Stimulated activated memory B cell treated with anti-CD40 and anti-IgM and Interleukin-4, amounts not matched to agents 10 μg/mL and 1 μg/mL and 100 μg/mL, for 72 hours (primary cell): ENCODE data around the gene LY6G5C.

Experiments
- ATAC-seq: fragments of 150-1000 bp; cut with Tn5 transposase; 2 replicates; pipeline ENCODE4 v1.10.0; 2021
- H3K27ac Mint-ChIP-seq: one replicate; pipeline ENCODE4 v1.8.0; 2022; ENCODE audit warnings: mild to moderate bottlenecking, mixed read lengths
- H3K27me3 Mint-ChIP-seq: one replicate; pipeline ENCODE4 v1.8.0; 2022; ENCODE audit warnings: mixed read lengths
- H3K36me3 Mint-ChIP-seq: one replicate; pipeline ENCODE4 v1.8.0; 2022; ENCODE audit warnings: mixed read lengths
- H3K4me1 Mint-ChIP-seq: one replicate; pipeline ENCODE4 v1.8.0; 2022; ENCODE audit warnings: mixed read lengths
- H3K4me3 Mint-ChIP-seq: one replicate; pipeline ENCODE4 v1.8.0; 2022; ENCODE audit warnings: mild to moderate bottlenecking, moderate library complexity, mixed read lengths
- H3K9me3 Mint-ChIP-seq: one replicate; pipeline ENCODE4 v1.8.0; 2022; ENCODE audit warnings: mixed read lengths

LY6G5C gene

DNA sequence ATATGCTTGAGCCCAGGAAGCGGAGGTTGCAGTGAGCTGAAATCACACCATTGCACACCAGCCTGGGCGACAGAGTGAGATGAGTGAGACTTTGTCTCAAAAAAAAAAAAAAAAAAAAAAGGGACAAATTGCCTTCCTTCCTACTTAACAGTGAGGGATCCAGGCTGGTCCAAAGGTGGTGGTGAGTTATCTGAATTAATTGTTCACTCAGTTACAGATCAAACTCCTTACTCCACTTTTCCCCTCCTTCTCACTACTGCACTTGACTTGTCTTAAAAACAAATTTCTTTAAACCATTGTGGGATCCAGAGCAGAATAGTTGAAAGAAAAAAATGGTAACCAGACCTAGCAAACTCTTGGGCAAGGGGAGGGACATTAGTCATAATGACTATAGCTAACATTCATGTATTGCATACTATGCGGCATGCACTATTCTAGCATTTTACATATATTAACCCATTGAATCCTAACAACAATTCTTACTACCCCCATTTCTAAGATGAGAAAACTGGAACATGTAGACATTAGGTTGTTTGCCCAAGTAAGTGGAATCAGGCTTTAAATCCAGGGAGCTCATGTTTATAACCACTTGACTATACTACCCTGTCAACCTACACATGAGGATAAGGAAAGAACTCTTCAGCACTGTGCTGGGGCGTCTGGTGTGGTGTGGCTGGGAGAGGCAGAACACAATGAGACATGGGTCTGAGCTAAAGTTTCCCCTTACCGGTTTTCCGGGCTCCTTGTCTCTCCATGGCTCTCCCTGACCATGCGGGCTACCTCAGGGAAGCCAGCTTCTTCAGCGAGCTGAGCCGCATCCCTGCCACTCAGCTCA lies 17.5 kb downstream of the LY6G5C start:
- H3K4me3 Mint-ChIP-seq, result peak overlapping the region; percentile 95
- H3K9me3 Mint-ChIP-seq, result no peaks in the 10 kb centered on the region
- H3K27ac Mint-ChIP-seq, result peak overlapping the region; percentile 98
- peaks cover 86% of the 10 kb centered on the region for H3K4me1 Mint-ChIP-seq
- H3K27me3 Mint-ChIP-seq, result no peaks in the 10 kb centered on the region
- H3K36me3 Mint-ChIP-seq, result peaks cover 60% of the 10 kb centered on the region
- ATAC-seq, result no peak

DNA sequence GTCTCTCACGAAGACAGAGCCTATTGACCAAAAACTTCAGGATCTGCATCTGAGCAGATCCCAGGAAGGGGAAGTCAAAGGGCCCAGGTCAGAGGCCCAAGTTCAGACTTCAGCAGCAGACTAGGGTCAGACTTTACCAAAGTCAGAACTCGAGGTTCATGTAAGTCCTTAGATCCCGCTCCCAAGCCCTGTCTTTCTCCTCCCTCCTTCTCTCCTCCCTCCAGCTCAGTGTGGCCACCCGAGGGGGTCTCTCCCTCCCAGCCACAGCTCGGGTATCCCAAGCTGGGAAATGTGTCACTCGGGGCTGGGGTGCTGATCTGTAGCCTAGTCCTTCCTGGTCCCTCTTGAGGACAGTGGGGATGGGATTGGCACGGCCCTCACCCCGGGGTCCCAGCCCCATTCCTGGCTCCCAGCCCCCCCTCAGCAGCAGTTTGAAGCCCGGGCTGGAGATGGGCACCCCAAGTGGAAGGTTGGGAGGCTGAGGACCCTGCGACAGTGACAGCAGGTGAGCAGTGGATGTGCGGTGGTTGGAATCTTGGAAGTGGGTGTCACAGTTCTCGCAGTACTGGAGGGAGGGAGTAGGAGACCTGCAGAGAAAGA lies 18.6 kb downstream of the LY6G5C start:
- Mint-ChIP-seq H3K9me3 (no peaks in the 10 kb centered on the region), H3K4me1 (peaks cover 88% of the 10 kb centered on the region), H3K27ac (peak overlapping the region; percentile 98), H3K36me3 (peaks cover 66% of the 10 kb centered on the region), H3K4me3 (peak overlapping the region; percentile 46), H3K27me3 (no peaks in the 10 kb centered on the region)
- no peak for ATAC-seq

DNA sequence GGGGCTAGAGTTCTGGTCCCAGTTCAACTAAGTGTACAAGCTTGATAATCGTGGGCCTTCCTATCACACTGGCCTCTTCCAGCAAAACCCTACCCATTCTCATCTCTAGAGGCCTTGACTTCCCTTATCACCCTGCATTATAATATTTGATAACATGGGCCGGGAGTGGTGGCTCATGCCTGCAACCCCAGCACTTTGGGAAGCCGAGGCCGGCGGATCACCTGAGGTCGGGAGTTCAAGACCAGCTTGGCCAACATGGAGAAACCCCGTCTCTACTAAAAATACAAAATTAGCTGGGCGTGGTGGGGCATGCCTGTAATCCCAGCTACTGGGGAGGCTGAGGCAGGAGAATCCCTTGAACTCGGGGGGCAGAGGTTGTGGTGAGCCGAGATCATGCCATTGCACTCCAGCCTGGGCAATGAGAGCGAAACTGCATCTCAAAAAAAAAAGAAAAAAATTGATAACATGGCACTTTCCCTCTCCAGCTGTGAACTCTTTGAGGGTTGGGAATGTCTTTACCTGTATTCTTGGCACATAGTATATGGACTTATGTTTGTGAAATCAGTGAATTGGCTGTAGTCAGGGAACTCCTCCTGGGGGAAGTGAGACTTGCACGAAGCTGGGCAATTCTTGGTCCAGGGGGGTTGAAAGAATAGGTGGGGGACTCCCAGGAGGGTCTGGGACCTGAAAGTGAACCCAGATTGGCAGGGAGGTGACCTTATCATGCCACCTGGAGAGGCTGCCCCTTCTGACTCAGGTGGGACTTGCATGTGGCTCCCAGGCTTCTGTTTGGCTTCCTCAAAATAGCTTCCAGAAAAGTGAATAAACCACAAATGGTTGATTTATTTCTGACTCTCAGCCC lies 19.4 kb downstream of the LY6G5C start:
- ATAC-seq, result no peak
- H3K9me3 Mint-ChIP-seq, result no peaks in the 10 kb centered on the region
- no peaks in the 10 kb centered on the region for H3K27me3 Mint-ChIP-seq
- H3K27ac Mint-ChIP-seq, result peak overlapping the region; percentile 98
- H3K4me3 Mint-ChIP-seq, result peak overlapping the region; percentile 97
- H3K4me1 Mint-ChIP-seq, result peaks cover 87% of the 10 kb centered on the region
- peaks cover 69% of the 10 kb centered on the region for H3K36me3 Mint-ChIP-seq

DNA sequence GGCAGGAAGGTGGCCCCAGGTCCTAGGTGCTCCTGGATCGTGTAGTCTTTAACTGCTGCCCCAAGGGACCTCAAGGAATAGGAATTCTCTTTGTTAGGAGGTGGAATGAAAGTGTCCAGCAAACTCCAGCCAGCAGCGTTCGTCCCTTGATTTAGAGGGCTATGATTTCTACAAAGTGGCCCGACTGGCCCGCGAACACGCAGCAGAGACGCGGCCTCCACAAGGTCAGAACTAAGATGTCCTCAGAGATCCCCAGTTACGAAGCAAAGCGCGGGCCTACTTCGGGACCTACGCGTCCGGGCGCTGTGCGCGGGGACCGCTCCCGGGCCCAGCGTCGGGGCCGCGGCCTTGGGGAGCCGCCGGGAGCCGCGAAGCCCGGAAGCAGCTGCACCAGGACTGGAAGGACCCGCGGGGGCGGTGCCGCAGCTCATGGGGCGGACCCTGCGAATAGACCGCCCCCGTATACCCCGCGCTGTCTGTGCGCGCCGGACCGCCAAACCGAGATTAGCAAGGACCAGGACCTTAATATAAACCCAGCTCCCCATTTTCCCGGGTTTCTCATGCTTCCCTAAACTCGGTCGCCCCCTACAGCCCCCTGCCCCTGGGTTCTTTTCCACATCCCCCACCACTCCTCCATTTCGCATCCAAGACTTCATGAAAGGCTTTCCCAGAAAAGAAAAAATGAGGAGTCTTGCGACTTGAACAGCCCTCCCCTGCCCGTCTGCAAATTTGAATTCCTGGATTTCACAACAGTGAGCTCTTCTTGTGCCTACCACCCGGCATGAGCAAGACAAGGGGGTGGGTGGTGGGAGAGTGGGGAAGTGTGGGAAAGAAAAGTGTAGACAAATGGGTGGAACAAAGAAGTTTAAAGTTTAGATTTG lies 20.2 kb downstream of the LY6G5C start, which contains the start of gene C6orf47:
C6orf47 (minus strand) TSS at position 398 of the 881 bp plus-strand sequence. CDS start 831 bp downstream, outside the sequence.
- ATAC-seq, result peak; percentile 86
- Mint-ChIP-seq H3K4me3 (peak within 1 kb of the TSS; percentile 97), H3K36me3 (peaks cover 71% of the 10 kb centered on the region), H3K27me3 (no peaks in the 10 kb centered on the region), H3K27ac (peak within 1 kb of the TSS; percentile 98), H3K9me3 (no peaks in the 10 kb centered on the region), H3K4me1 (peaks cover 89% of the 10 kb centered on the region)

DNA sequence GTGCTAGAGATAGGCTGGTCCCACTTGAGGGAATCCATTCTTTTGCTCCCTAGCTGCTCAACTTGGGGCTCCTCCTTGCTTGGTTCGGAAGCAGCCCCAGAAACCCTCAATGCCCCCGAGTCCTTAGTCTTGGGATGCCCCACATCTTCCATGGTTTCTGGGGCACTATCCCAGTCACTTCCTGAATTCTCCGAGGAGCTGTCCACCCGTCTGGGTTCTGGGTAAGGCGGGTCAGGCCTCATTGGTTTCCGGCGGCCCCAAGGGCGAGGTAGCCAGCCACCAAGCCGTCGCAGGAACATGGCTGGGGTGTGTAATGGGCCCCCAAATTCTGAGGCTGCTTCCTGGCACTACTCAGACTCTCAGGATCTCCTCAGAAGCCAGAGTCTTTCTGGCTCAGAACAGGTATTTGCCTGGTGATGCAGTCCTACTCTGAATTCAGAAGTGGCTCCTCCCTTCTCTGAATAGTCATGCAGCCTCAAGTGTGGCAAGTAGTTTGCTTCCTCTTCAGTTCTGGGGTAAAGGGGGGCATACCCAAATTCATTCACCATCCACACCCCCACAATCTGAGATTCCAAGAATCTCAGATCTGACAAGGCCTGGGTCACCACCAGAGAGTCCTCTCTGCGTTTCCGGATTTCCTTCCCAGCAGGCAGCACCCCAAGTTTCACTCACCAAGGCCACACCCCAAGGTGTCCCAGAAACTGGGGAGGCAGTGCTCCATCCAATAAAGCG lies 21.1 kb downstream of the LY6G5C start:
- H3K27me3 Mint-ChIP-seq, result no peaks in the 10 kb centered on the region
- no peaks in the 10 kb centered on the region for H3K9me3 Mint-ChIP-seq
- H3K4me3 Mint-ChIP-seq, result peak overlapping the region; percentile 97
- H3K4me1 Mint-ChIP-seq, result peaks cover 90% of the 10 kb centered on the region
- peak; percentile 65 for ATAC-seq
- peaks cover 74% of the 10 kb centered on the region for H3K36me3 Mint-ChIP-seq
- peak overlapping the region; percentile 98 for H3K27ac Mint-ChIP-seq

DNA sequence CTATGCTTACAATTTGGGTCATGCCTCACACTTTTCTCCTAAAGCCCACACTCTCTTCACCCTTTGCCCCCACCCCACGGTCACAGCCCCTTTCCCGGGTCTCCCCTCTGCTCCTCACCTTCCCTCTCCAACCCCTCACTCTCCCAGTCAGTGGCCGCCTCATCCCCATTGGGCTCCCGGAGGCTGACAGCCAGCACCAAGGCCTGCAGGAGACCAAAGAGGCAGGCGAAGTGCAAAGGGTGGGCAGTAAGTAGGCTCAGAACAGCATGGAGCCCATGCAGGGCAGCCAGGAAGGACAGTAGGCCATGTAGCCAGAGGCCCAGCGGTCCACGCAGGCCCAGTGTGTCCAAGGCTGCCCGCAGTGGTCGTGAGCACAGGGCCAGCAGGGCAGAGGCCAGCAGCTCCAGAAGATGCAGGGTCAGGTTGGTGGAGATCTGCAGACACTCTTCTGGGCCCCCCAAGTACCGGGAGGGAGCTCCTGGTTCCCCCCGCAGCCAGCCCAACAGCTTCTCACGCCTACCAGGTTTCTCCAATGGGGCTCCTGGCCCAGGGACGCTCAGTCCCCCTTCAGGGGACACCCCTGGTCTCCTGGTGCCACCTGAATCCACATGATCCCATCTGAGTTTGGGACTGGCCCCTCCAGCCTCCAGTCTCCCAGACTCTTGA lies 21.8 kb downstream of the LY6G5C start:
- ATAC-seq, result no peak
- H3K36me3 Mint-ChIP-seq, result peaks cover 67% of the 10 kb centered on the region
- H3K27me3 Mint-ChIP-seq, result no peaks in the 10 kb centered on the region
- H3K4me1 Mint-ChIP-seq, result peaks cover 83% of the 10 kb centered on the region
- H3K4me3 Mint-ChIP-seq, result peak overlapping the region; percentile 97
- no peaks in the 10 kb centered on the region for H3K9me3 Mint-ChIP-seq
- peak overlapping the region; percentile 98 for H3K27ac Mint-ChIP-seq

DNA sequence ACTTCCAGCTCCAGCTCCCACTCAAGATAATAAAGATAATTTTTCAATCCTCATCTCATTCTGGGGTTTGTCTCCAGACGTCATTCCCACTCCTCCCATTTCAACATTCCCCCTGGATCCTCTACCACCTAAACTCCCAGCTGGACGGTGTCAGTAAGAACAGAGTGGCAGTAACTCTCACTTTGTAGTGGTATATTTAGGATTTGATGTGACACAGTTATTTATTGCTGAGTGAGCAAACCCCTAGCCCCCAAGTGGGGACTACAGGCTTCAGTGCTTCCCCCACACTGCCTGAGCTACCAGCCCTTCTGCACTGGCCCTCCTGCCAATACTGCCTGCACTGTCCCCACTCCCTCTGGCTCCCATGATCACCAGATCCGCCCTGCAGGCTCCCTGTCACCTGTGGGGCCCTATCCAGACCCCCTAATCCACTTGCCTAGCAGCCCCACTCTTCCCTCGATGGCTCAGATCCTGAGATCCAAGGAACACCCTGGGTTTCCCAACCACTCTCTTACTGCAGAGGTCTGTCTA lies 22.6 kb downstream of the LY6G5C start:
- Mint-ChIP-seq H3K36me3 (peaks cover 58% of the 10 kb centered on the region), H3K9me3 (no peaks in the 10 kb centered on the region), H3K27ac (peak overlapping the region; percentile 98), H3K4me3 (peak overlapping the region; percentile 97), H3K27me3 (no peaks in the 10 kb centered on the region), H3K4me1 (peaks cover 80% of the 10 kb centered on the region)
- no peak for ATAC-seq

DNA sequence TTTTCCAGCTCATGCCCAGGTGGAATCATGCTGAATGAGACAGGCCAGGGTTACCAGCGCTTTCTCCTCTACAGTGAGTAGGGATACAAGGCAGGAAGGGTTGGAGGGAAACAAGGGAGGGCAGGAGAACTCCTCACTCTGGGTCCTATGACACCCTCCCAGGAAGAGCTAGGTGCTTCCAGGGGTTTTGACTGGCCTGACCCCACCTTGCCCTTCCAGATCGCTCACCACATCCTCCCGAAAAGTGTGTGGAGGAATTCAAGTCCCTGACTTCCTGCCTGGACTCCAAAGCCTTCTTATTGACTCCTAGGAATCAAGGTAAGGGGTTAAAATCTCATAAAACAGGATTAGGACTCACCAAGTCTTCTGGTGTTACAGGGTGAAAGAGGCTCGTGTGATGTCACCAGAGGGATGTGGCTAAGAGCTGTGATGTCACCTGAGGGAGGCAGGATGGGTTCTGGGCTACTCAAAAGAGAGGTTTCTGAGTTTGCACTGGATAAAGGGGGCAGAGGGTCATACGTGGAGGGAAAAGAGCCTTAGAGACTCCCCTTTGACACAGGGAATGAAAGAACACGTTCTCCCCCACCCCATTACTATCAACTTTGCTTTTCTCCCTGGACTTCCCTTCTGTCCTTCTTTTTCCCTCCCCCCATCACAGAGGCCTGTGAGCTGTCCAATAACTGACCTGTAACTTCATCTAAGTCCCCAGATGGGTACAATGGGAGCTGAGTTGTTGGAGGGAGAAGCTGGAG lies 23.3 kb downstream of the LY6G5C start:
- no peaks in the 10 kb centered on the region for H3K9me3 Mint-ChIP-seq
- H3K4me1 Mint-ChIP-seq, result peaks cover 73% of the 10 kb centered on the region
- no peak for ATAC-seq
- peaks cover 54% of the 10 kb centered on the region for H3K36me3 Mint-ChIP-seq
- peak overlapping the region; percentile 98 for H3K27ac Mint-ChIP-seq
- peak overlapping the region; percentile 97 for H3K4me3 Mint-ChIP-seq
- no peaks in the 10 kb centered on the region for H3K27me3 Mint-ChIP-seq

DNA sequence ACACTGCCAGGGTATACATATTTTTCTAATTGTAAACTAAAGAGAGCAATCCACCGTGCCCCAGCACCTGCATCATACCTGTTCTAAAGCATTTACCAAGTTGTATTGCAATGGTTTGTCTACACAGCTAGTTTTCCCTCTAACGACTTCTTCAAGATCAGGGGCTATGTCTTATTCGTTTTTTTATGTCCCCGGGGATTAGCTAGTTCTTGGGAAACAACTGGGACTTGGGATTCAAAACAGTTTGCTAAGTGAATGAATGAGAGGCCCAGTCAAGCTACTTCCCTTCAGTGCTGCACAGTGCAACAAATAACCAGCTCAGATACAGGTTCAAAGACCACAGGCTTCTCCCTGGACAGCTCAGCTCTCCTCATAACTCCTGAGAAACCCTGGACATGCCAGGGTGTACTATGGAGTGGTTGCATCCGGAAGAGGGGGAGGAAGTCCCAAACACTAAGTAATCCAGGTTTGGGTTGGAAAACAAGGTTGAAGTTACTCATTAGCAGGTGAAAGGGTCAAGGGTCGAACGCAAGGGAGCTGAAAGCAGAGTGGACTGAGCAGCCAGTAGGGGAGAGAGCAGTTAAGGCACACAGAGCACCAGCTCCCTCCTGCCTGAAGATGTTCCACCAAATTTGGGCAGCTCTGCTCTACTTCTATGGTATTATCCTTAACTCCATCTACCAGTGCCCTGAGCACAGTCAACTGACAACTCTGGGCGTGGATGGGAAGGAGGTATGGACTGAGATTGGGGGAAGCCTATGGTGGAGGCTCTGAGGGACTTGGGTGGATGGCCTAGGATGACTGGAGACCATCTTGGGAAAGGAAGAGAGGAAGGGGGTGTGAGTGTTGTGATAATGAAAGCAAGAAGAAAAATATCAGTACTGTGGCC lies 25.3 kb downstream of the LY6G5C start, which contains the start of gene APOM:
APOM (plus strand) TSS at position 546 of the 889 bp plus-strand sequence; CDS start at position 619, 73 bp downstream.
- no peak within 1 kb of the TSS for H3K4me3 Mint-ChIP-seq
- H3K27ac Mint-ChIP-seq, result peak within 1 kb of the TSS; percentile 9
- no peaks in the 10 kb centered on the region for H3K27me3 Mint-ChIP-seq
- H3K36me3 Mint-ChIP-seq, result peaks cover 53% of the 10 kb centered on the region
- H3K9me3 Mint-ChIP-seq, result no peaks in the 10 kb centered on the region
- ATAC-seq, result no peak
- peaks cover 68% of the 10 kb centered on the region for H3K4me1 Mint-ChIP-seq

DNA sequence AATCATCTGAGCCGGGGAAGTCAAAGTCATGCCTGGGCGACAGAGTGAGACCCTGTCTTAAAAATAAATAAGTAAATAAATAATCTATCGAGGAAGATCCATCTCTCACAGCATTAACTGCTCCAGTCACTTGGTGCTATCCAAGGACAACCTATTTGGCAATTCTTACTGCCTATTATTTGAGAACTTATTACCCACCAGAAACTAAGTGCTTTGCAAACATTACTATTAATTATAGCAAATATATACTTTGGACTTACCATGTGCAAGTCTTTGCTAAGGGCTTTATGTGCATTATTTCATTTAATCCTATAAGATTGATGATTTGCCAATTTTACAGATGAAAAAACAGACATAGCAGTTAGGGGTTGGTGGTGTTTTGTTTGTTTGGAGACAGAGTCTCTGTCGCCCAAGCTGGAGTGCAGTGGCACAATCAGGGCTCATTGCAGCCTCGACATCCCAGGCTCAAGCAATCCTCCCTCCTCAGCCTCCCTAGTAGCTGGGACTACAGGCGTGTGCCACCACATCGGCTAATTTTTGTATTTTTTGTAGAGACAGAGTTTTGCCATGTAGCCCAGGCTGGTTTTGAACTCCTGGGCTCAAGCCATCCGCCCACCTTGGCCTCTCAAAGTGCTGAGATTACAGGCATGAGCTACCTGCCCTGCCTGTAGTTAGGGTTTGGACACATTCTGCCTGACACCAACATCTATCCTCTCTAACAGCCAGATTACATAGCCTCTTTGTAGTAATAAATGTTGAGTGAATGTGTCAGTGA lies 26.1 kb downstream of the LY6G5C start:
- ATAC-seq, result no peak
- H3K36me3 Mint-ChIP-seq, result peaks cover 53% of the 10 kb centered on the region
- no peak overlapping the region for H3K4me3 Mint-ChIP-seq
- H3K4me1 Mint-ChIP-seq, result peaks cover 72% of the 10 kb centered on the region
- peak overlapping the region; percentile 9 for H3K27ac Mint-ChIP-seq
- no peaks in the 10 kb centered on the region for H3K9me3 Mint-ChIP-seq
- H3K27me3 Mint-ChIP-seq, result no peaks in the 10 kb centered on the region

DNA sequence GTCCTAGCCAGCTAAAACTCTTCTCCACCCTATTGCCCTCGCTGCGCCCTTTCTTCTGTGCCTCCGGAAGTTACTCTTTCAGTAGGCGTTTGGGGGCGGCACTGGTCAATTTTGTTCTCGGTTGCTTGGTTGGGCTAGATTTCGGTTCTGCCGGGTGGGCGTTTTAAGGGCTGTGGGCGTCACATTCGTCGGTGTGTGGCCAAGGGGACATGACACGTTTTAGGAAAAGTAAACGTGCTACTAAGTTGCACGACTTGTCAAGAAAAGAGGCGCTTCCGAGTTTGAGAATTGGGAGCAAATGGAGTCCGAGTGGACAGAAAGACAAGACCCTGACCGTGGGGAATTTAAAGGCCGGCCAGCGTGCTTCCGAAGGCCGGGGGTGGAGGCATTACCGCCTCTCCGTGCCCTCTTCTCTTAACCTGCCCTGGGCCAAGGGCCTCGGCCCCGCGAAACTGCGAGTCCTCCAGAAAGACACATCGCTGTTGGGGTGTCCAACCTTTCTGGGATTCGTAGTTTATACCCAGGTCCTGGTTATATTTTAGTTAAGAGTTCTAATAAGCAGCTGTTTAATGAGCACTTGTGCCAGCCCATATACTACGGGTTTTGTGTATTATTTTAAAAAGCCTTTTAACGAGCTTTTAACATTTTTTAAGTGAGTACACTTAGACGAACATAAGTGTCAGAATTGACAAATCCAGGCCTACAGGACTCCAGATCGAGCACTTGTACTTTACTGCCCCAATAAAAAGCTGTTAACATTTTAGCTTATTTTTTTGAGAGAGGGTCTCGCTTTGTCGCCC lies 27.7 kb downstream of the LY6G5C start:
- peak overlapping the region; percentile 87 for H3K4me3 Mint-ChIP-seq
- H3K27ac Mint-ChIP-seq, result peak overlapping the region; percentile 91
- H3K36me3 Mint-ChIP-seq, result peaks cover 45% of the 10 kb centered on the region
- H3K9me3 Mint-ChIP-seq, result no peaks in the 10 kb centered on the region
- no peaks in the 10 kb centered on the region for H3K27me3 Mint-ChIP-seq
- ATAC-seq, result peak; percentile 82
- peaks cover 66% of the 10 kb centered on the region for H3K4me1 Mint-ChIP-seq
